ENCODE measurements around the gene TLE3.

GRCh38 chr15:70033529-70034140 is 64.1 kb downstream of the TLE3 start:
- no peak for TF ChIP-seq ZNF274 (IDR thresholded peaks at IDR 0.05; ENCODE audit: low read depth, low read length)
- no peak for TF ChIP-seq YY1 (IDR thresholded peaks at IDR 0.05; ENCODE audit: insufficient read depth, insufficient read length)
